Neural cell (in vitro differentiated cells): ENCODE measurements around the gene MEP1A.
"Not testable (repeated sequence)": the region's sequence is repeated elsewhere in the genome, so short reads cannot be mapped to it uniquely, and the experiment has no call there.

ENCODE experiments used
- EP300 ChIP-seq: fragments of 450-650 bp; conservative IDR thresholded peaks from 2 replicates; pipeline ENCODE4 v1.6.1; 2014; ENCODE audit warnings: antibody characterized with exemption, mild to moderate bottlenecking, moderate library complexity; ENCODE audit not compliant: poor library complexity, severe bottlenecking
- POLR2AphosphoS5 ChIP-seq: IDR thresholded peaks from 2 replicates; pipeline ENCODE4 v1.6.1; 2012
- TAF1 ChIP-seq: IDR thresholded peaks from 2 replicates; pipeline ENCODE4 v1.6.1; 2012; ENCODE audit warnings: low read depth
- TF ChIP-seq, protein P1 (sequence below): fragments of 450-650 bp; IDR thresholded peaks from 2 replicates; pipeline ENCODE4 v1.5.1; 2014; ENCODE audit warnings: antibody characterized with exemption, mild to moderate bottlenecking, moderate library complexity; ENCODE audit not compliant: poor library complexity, severe bottlenecking

DNA sequence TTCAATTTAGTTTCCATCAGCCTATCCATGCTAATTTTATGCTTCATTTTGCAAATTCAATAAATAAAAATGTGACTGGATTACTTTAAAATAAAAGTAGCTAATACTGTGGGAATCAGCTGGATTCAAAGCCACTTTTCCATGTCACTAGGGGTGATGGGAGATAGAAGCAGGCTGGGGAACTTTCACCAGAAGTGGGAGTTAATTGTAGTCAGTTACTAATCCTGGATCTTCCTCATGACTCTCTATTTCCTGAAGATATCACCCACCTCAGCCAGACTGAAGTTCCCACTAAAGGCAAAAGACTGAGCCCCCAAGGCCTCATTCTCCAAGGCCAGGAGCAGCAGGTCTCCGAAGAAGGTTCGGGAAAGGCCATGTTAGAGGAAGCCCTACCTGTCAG lies 41.8 kb downstream of the MEP1A start:
- TF ChIP-seq POLR2AphosphoS5, TAF1, EP300: not testable (repeated sequence)
- TF ChIP-seq, protein P1, sequence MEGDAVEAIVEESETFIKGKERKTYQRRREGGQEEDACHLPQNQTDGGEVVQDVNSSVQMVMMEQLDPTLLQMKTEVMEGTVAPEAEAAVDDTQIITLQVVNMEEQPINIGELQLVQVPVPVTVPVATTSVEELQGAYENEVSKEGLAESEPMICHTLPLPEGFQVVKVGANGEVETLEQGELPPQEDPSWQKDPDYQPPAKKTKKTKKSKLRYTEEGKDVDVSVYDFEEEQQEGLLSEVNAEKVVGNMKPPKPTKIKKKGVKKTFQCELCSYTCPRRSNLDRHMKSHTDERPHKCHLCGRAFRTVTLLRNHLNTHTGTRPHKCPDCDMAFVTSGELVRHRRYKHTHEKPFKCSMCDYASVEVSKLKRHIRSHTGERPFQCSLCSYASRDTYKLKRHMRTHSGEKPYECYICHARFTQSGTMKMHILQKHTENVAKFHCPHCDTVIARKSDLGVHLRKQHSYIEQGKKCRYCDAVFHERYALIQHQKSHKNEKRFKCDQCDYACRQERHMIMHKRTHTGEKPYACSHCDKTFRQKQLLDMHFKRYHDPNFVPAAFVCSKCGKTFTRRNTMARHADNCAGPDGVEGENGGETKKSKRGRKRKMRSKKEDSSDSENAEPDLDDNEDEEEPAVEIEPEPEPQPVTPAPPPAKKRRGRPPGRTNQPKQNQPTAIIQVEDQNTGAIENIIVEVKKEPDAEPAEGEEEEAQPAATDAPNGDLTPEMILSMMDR, result not testable (repeated sequence)
